COLO668 (cell line): Measurements from ENCODE around the gene SHROOM2.
"Not testable (repeated sequence)": the region's sequence is repeated elsewhere in the genome, so short reads cannot be mapped to it uniquely, and the experiment has no call there.

Experiments
- DNase-seq: peaks from one replicate; lab custom pipeline; 2025; ENCODE audit not compliant: unreplicated experiment; lab: John Stamatoyannopoulos, UW

The SHROOM2 gene

DNA sequence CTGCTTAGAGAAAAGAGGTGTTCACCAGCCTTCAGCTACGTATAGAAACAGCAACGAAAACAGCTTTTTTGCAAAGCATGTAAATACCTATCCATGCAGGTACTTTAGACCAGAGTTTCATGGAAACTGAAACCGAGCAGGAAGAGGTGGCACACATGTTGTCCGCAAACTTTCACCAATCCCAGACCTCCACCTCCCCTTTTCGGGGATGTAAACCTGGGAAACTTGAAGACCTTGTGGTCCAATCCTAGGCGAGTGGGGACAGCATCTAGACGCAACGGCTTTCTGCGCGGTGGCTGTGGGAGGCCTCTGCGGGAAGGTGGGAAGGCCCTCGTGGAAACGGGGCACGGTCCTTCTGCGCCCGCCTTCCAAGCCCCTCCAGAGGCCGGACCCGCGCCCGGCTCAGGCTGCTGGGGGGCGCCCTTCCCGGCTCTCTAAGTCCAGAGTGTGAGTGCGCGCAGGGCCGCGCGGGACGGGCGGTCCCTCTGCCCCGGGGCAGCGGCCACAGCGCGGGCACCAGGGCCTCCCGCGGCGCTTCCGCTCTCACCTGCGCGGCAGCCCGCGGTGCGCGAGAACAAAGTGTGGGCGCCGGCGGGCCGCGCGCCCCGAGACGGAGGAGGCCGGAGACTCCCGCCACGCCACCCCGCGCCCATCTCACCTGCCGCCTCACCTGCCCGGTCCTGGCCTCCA, 830 bp upstream of the SHROOM2 start:
- no peak for DNase-seq

DNA sequence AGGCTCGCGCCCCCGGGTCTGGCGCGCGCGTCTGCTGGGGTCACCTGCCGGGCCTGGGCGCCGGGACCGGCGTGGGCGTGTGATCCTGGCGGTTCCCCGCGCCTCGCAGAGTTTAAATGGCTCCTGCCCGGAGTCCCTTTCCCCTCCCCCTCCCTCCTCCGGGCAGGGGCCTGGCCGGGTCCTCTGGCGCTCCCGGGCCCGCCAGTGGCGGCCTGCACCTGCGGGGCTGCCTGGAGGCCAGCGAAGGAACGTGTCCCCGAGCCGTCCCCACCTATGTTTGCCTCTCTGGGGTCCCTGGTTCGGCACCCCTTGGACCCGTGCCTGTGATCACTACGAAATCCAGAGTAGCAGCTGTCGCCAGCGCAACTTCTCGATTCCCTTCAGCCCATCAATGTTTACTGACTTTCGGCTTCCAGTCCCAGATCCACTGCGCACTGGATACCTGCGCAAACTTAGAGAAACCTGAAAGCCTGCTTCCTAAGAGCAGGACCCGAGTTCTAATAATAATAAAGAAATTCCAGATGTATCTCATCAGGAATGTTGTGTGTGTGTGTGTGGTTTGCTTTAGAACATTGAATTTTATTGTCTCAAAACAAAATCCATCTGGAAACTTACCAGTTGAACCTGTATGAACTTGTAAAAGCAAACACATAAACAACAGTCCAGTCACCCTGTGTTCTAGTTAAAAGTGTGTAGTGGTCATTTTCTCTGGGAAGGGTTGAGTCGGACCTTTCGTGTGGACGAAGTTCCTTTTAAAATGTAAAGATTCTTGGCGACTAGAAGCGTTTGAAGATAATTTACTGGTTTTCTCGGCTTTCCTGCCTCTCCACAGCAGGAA, 788 bp downstream of the SHROOM2 start:
- DNase-seq = peak; percentile 35

DNA sequence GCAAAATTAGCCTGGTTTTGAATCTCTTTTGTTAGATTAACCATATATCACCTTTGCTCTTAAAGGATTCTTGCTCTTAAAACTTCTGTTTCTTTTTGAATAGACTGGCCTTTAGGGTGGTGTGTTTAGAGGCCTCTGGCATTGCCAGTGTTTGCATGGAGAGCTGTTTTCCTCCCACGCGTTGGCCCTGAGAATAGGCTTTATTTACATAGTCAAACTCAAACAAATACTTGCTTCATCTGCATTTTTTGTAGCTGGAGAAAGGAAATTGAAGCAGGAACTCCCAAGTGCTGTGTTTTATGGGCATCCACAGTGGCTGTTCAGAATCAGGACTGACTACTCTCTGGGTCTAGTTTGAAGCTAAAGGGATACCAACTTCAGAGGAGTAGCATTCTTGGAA, 2.7 kb downstream of the SHROOM2 start:
- DNase-seq = no peak

DNA sequence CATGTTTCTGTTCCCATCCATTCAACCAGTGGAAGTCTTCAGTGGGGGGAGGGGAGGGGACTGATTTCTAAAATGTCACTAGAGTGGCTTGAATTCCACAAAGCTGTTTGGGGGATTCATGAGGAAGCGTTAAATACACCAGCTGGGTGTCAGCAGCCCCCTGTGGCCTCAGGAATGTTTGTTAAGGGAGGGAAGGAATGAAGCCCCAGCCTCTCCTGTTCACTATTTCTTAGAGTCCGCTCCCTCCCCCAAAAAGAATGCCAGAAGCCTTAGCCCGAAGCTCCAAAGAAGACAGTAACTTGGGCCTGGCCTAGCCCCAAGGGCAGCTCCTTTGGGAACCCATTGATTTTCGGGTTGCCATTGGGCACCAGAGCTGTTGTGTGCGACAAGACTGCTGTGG, 3.3 kb downstream of the SHROOM2 start:
- no peak for DNase-seq

DNA sequence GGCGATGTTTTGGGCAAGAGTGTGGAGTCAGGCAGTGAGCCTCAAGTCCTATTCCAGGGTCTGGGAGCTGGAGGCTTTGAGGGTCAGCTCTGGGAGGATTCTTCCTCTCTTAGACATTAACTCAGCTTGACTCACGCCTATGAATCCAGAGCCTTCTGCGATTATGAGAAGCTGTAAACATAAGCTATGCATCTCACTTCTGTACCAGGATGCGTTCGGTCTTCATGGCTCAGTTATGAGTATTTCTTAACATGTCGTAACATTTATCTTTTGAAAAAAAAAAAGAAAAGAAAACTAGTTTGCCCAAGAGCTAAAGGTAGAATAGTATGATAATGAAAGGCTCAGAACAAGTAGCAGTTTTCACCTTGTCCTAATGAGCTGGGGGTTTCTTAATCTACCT, 4.6 kb downstream of the SHROOM2 start:
- no peak for DNase-seq

DNA sequence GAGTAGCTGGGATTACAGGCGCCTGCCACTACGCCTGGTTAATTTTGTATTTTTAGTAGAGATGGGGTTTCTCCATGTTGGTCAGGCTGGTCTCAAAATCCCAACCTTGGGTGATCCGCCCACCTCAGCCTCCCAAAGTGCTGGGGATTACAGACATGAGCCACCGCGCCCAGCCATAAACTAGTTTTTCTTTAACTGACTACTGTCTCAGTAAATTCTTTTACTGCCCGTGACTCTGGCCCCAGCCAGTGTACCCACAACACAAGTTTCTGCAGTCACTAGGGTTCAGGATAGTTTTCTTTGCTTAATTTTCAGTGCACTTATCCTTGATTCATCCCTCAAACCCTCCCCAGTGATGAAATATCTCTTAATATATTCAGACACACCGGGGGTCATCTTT, 8.3 kb downstream of the SHROOM2 start:
- DNase-seq = no peak

DNA sequence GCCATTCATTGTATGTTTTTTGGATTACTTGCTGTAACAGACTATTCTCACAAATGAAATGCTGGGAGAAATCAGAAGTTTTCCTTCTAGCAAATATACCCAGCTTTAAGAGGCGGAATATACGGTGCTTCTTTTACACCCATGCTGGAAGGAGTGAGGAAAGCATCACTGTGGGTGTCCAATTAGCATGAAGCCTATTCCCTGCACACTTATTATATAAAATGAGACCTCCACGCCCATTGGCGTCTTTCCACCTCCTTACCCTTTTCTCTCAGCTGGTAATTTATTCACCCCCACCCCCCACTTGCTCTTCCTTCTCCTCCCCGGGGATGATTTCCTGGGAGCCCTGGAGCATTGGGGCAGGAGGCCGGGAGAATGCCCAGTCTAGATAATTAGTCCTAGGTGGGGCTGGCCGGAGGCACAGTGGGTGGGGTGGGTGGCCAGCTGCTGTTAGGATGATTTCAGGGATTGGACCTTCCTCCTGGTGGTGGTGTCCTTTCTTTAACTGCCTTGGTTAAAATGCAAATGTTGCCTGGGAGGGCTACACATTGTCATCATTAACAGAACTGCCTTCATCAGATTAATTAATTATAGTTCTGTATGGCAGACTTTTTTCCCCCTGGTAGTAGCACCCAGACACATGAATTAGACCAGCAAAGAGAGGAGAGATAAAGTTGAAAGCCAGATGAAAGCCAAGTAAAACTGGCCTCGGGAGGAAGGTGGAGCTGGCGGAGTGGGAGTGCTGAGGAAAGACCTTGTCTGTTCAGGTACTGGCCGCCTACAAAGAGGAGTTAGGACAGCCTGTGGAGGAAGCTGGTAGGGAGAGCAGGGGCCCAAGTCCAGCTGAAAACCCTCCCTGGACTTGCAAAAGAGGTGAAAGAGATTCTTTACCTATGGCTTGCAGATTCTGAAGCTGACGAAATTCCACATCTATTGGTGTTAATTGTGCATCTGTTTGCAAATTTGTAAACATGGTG, 11.4 kb downstream of the SHROOM2 start:
- no peak for DNase-seq

DNA sequence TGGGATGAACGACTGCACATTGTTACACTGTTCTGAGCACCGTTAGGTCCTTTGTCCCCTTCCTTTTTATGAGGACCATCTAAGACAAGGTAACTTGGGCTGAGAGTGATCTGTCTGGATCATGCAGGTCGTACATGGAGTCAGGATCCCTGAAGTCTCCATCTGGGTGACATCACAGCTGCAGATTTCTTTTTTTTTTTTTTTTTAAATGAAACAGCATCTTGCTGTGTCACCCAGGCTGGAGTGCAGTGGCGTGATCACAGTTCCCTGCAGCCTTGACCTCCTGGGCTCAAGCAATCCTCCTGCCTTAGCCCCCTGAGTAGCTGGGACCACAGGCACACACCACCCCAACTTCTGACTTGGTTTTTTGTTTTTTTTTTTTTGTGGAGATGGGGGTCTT, 16.5 kb downstream of the SHROOM2 start:
- DNase-seq = no peak

DNA sequence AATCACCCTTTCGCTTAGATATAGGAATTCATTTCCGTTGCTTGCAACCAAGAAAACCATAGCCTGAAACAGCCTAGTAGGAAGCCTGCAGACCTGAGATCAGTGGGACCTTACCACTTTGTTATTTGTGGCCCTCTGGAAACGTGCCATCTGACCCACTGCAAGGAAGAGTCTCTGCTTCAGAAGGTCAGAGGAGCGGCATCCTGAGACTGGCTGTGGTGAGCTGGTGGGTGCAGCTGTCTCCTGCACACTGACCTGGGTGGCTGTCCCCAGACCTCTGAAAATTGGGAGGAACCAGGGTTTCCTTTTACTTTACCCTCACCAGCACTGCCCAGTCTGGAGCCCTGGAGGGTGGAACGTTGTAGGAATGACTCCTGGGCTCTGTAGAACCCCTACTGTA, 18.2 kb downstream of the SHROOM2 start:
- DNase-seq = no peak

DNA sequence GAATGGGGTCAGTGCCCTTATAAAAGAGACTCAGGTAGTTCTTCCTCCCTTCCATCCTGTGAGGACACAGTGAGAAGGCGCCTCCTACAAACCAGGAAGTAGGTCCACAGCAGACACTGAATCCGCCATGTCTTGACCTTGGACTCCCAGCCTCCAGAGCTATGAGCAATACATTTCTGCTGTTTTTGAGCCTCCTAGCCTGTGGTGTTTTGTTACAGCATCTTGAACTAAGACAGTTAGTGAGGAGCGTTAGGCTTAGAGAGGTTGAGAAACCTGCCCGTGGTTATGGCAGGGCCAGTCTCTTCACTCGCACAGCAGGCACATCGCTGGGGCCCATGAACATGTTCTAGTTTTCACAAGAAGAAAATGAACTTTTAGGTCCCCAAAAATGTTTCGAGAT, 19.7 kb downstream of the SHROOM2 start:
- no peak for DNase-seq

DNA sequence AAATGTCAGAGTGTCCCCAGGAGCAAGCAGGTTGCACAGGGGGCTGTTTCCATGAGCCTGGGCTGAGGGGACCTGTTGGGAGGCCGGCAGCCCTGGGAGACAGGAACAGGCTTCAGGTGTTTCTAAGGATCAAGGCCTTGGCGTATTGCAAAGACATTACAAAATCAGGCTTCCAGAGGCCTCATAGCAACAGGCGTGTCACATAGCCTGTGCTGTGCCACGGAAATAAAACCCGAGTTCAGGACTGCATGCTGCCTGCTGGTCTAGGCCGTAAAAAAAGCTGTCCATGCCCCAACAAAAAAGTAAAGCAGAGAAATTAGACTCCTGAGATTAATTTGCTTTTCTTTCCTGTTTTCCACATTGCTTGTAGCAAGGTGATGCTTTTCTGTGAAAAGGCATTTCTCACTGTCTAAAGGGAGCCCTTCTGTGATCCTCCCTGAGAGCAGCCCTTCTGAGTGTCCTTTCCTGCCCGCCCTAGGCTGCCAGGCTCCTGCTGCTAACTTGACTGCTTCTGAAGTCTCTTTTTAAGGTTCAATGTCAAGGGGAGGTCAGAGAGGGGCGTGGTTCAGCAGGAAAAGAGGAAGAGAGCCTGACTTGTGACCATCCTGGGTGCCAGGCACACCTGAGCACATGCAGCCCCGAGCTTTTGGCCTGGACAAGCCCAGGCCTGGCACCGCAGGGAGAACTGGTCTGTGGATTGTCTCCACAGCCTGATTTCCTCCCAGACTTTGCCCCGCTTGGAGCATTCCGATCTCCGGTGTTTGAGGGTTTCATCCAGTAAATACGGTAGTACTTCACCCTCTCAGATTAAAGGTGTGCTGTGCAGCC, 21.3 kb downstream of the SHROOM2 start:
- no peak for DNase-seq

DNA sequence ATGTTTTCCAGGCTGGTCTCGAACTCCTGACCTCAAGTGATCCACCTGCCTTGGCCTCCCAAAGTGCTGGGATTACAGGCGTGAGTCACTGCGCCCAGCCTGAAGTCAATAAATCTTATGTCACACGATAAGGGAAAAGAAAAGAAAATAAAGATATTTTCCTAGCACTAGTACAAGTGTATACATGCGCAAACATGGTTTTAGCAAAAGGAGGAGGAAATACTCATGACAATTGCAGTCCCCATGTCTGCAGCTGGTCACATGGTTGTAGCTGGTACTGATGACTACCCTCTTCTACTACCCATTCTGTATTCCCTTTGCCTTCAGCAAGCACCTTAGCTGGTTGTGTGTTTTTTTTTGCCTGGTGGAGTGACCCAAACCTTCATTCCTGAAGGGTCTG, 23.6 kb downstream of the SHROOM2 start:
- not testable (repeated sequence) for DNase-seq

DNA sequence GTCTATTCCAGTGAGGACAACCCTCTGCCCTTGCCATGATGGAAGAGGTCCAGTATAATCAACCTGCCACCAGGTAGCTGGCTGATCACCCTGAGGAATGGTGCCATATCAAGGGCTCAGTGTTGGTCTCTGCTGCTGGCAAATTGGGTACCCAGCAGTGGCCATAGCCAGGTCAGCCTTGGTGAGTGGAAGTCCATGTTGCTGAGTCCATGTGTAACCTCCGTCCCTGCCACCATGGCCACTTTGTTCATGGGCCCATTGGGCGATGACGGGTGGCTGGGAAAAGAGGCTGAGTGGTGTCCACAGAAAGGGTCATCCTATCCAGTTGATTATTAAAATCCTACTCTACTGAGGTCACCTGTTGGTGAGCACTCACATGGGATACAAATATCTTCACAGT, 24.9 kb downstream of the SHROOM2 start:
- DNase-seq = not testable (repeated sequence)

DNA sequence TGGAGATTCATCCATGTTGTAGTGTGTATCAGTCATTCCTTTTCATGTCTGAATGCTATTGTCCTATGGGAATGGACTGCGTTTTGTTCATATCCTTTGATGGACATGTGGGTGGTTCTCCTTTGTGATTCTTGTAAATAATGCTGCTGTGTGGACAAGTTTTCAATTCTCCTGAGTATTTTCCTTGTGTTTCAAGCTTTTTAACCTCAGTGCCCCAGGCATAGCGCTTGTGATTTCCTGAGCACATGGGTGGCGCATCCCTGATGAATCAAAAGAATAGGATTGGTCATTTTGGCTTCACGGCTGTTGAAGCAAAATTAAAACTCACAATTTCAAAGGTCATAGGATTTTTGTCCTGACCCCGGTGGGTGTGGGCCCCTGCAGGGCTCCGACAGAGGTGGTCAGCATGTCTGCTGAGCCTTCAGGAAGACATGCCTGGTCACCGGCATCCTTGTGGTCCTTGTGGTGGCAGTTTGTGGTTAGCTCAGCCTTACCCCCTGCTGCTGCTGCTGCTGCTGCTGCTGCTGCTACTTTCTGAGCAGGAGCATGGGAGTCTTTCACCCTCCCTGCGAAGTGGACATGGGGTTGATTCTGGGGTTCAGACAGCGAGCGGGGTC, 30.0 kb downstream of the SHROOM2 start:
- no peak for DNase-seq

DNA sequence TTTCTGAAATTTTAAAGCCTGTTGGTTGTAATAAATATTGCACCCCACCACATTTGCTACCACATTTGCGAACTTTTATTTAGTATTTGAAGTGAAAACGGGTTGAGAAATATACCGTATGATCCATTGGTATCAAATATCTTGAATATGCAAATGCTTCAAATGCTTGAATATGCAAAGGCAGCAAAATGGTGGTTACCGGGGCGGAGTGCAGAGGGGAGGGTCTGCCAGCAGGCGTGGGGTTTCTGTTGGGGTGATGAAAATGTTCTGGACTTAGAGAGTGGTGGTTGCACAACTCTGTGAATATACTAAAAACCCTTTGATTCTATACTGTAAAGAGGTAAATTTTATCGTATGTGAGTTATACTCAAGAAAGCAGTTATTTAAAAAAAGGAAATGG, 35.3 kb downstream of the SHROOM2 start:
- no peak for DNase-seq

DNA sequence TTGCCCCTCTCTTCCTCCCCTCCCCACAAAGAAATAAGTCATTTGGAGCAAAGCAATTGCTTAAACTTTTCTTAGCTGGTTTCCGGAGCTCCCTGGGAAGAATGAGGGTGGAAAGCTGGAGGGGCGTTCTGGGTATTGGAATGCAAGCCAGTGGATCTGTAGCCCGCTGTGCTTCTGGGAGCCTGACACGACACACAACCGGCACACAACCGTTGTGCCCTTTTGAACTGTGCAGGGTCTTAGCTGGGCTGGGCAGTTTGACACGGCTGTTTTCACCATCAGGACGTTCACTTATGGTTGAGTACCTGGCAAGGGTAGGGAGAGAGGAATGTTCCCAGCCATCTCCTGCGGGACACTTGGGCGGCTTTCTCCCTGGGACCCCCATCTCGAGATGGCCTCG, 38.3 kb downstream of the SHROOM2 start:
- DNase-seq = no peak

DNA sequence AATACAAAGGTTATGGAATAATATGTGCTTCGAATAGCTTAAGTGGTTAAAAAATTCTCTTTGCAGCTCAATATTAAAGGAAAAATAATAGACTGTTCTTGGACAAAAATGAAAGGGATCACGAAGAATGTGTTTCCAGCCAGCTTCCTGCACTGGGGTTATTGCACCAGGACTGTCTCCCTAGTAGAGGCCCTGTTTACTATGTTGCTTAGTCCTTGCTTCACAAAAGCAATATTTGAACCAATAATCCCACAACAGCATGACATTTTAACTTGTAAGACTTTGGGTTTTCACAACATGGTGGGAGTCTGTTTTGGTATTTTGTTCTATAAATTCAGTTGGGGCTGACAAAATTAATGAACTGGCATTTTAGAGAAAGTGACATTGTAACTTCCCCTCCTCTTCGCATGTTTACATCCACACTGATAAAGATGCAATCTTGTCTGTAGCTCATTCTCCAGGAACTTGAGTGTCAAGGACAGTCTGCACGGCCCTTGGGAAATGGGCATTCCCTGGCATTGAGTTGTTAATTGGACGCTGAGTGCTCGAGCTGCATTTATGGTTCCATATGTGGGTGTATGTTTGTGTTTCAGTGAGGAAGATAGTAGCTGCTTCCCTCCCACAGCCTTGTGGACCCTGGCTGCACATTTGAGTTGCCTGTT, 39.0 kb downstream of the SHROOM2 start:
- DNase-seq = no peak

DNA sequence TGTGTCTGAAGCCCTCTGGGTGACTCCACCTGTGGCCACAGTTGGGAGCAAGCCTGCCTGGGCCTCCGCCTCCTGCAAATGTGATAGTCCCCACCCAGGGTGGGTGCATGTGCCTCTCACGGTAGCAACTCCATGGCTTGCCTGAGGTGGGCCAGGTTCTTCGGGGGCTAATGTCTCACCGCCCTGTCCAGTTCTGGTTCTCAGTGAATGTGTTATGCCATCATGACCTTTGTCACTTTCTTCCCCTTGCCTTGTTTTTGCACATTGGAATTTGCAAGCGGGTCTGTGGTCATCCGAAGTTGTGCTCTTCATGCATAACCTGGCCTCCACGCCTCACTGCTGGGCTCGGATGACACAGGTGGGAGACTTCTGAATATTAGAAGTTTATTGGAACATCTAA, 39.7 kb downstream of the SHROOM2 start:
- no peak for DNase-seq
